GM18861 (cell line): ENCODE data around the gene STK39.

Source experiments
- ATAC-seq: cut with Tn5 transposase; IDR thresholded peaks from one replicate; pipeline ENCODE4 v1.9.1; 2021; ENCODE audit not compliant: unreplicated experiment

STK39 gene

GRCh38 chr2:168165985-168166901 lies 81.2 kb downstream of the STK39 start:
- no peak for ATAC-seq

- ATAC-seq: no peak
Measured at GRCh38 chr2:168165397-168165796, 82.0 kb downstream of the STK39 start.

GRCh38 chr2:168160897-168161296 lies 86.5 kb downstream of the STK39 start:
- no peak for ATAC-seq

GRCh38 chr2:168159754-168160585 lies 87.4 kb downstream of the STK39 start:
- ATAC-seq: no peak

- no peak for ATAC-seq
Measured at GRCh38 chr2:168158586-168158985, 88.8 kb downstream of the STK39 start.

GRCh38 chr2:168157926-168158325 lies 89.5 kb downstream of the STK39 start:
- ATAC-seq: no peak

- ATAC-seq: no peak
Measured at GRCh38 chr2:168157070-168157469, 90.3 kb downstream of the STK39 start.

GRCh38 chr2:168156661-168157060 lies 90.7 kb downstream of the STK39 start:
- no peak for ATAC-seq

- ATAC-seq: no peak
Measured at GRCh38 chr2:168155680-168156079, 91.7 kb downstream of the STK39 start.

GRCh38 chr2:168155046-168155445 lies 92.3 kb downstream of the STK39 start:
- no peak for ATAC-seq

GRCh38 chr2:168152902-168153530 lies 94.4 kb downstream of the STK39 start:
- ATAC-seq: no peak

GRCh38 chr2:168149986-168150385 lies 97.4 kb downstream of the STK39 start:
- no peak for ATAC-seq

GRCh38 chr2:168149150-168149974 lies 98.0 kb downstream of the STK39 start:
- no peak for ATAC-seq

GRCh38 chr2:168147830-168148794 lies 99.3 kb downstream of the STK39 start:
- no peak for ATAC-seq

GRCh38 chr2:168146892-168147810 lies 100.2 kb downstream of the STK39 start:
- ATAC-seq: no peak

- ATAC-seq: no peak
Measured at GRCh38 chr2:168145426-168146310, 101.7 kb downstream of the STK39 start.

GRCh38 chr2:168145011-168145410 lies 102.4 kb downstream of the STK39 start:
- ATAC-seq: no peak
